CD4-positive, alpha-beta T cell (primary cell): ENCODE results near the gene TMEM187. TPM values are rescaled to one million over a fixed set of nuclear protein-coding genes. Genes with fewer than 3 reads are reported as not detected.

Experiments used
- ATAC-seq: fragments of 200-7000 bp; cut with Tn5 transposase; one replicate; pipeline ENCODE4 v1.10.0; 2022; ENCODE audit warnings: mild to moderate bottlenecking; ENCODE audit not compliant: poor library complexity
- CTCF ChIA-PET: fragments of 350-600 bp; sonication (Branson Sonifier 250); formaldehyde crosslinking; loops from one replicate; lab custom pipeline; 2021; ENCODE audit warnings: antibody characterized with exemption, inconsistent platforms; lab: Charles Lee
- POLR2A ChIA-PET: fragments of 350-600 bp; sonication (Branson Sonifier 250); formaldehyde crosslinking; loops from one replicate; lab custom pipeline; 2021; ENCODE audit warnings: antibody characterized with exemption, inconsistent platforms; lab: Charles Lee
- DNase-seq, 14 experiments: peaks; one replicate each; pipeline ENCODE4 v3.0.0-alpha.2; 2013 to 2020; ENCODE audit warnings: mixed read lengths in 2 of 14
- H3K27ac ChIP-seq, 2 donors: one replicate each; pipeline versions ENCODE4 v1.5.1 to v1.7.0; 2013; ENCODE audit warnings: low read length in 2 of 2, low read depth in 1 of 2, mild to moderate bottlenecking in 1 of 2
- H3K27me3 ChIP-seq, 2 experiments: 1 replicate in 1 of 2; 2 replicates in 1 of 2; pipeline versions ENCODE4 v1.6.1 to v1.7.0; 2013; ENCODE audit warnings: low read length in 2 of 2, control low read depth in 1 of 2, mild to moderate bottlenecking in 1 of 2, moderate library complexity in 1 of 2; ENCODE audit not compliant: insufficient read depth in 2 of 2, control insufficient read depth in 1 of 2
- H3K36me3 ChIP-seq: one replicate; pipeline ENCODE4 v1.6.1; 2013; ENCODE audit warnings: low read length, control low read depth; ENCODE audit not compliant: insufficient read depth
- H3K4me1 ChIP-seq: one replicate; pipeline ENCODE4 v1.6.1; 2013; ENCODE audit warnings: low read length, control low read depth; ENCODE audit not compliant: insufficient read depth
- H3K4me3 ChIP-seq: one replicate; pipeline ENCODE4 v1.5.1; 2013; ENCODE audit warnings: mild to moderate bottlenecking, low read length, moderate library complexity
- H3K9me3 ChIP-seq, 2 experiments: 1 replicate in 1 of 2; 2 replicates in 1 of 2; pipeline versions ENCODE4 v1.6.1 to v1.7.0; 2013; ENCODE audit warnings: low read length in 2 of 2, mild to moderate bottlenecking in 2 of 2, control low read depth in 1 of 2, moderate library complexity in 1 of 2; ENCODE audit not compliant: control insufficient read depth in 1 of 2, insufficient read depth in 1 of 2
- H3K27ac Mint-ChIP-seq: one replicate; pipeline ENCODE4 v1.8.0; 2020; ENCODE audit warnings: mixed read lengths
- H3K27me3 Mint-ChIP-seq: one replicate; pipeline ENCODE4 v1.8.0; 2021; ENCODE audit warnings: mixed read lengths
- H3K36me3 Mint-ChIP-seq: one replicate; pipeline ENCODE4 v1.8.0; 2021; ENCODE audit warnings: low read depth, mixed read lengths
- H3K4me1 Mint-ChIP-seq: one replicate; pipeline ENCODE4 v1.8.0; 2021; ENCODE audit warnings: low read depth, mixed read lengths
- H3K4me3 Mint-ChIP-seq: one replicate; pipeline ENCODE4 v1.8.0; 2020; ENCODE audit warnings: mild to moderate bottlenecking, mixed read lengths
- H3K9me3 Mint-ChIP-seq: one replicate; pipeline ENCODE4 v1.8.0; 2020; ENCODE audit warnings: mixed read lengths
- intact Hi-C, 2 experiments: fragments of 100-400 bp; cut with DNase I in 1 of 2; cut with micrococcal nuclease in 1 of 2; formaldehyde crosslinking; loops; one replicate each; pipeline versions ENCODE4 v1.15.1 to v1.9.0; 2023 to 2025; cut with DNase I, micrococcal nuclease
- total RNA-seq, 174 experiments: library from RNA in 2 of 174; stranded (reverse) in 2 of 174; gene quantifications; one replicate each; pipeline ENCODE4 v1.2.3 and lab custom pipeline; 2021 to 2026
- TF ChIP-seq, protein P1 (sequence below): fragments of 200-600 bp; IDR thresholded peaks from one replicate; pipeline ENCODE4 v1.8.0; 2022; ENCODE audit warnings: antibody characterized with exemption, mild to moderate bottlenecking

Gene TMEM187
- total RNA-seq, 2 experiments from 2014 or later = 1.4 to 2.0 TPM

DNA sequence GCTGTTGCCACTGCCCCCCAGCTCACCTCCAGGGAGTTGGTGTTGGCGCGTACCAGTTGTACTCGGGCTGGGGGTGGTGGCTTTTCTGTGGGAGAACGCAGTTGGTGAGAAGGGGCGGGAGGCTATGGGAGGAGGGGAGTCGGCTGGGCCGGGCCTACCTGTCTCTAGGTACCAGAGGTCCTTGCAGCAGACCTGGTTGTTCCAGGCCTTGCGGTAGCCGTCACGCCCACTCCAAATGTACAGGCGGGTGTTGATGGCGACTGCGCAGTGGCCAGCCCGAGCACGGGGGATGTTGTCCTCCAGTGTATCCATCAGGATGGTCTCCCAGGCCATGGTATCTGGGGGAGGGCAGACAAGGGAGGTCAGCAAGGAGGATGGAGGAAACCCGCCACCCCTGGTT, 12.5 kb upstream of the TMEM187 start:
- peaks cover 10% of the 10 kb centered on the region for H3K4me1 ChIP-seq
- H3K27me3 ChIP-seq = no peaks in the 10 kb centered on the region
- H3K27ac ChIP-seq = no peak overlapping the region
- Mint-ChIP-seq H3K36me3 (peaks cover 49% of the 10 kb centered on the region), H3K4me3 (no peak overlapping the region), H3K9me3 (no peaks in the 10 kb centered on the region), H3K27ac (no peak overlapping the region), H3K4me1 (no peaks in the 10 kb centered on the region), H3K27me3 (no peaks in the 10 kb centered on the region)
- peaks cover 91% of the 10 kb centered on the region for H3K36me3 ChIP-seq
- no peak overlapping the region for H3K4me3 ChIP-seq
- ChIA-PET POLR2A (no interaction called here), CTCF (no interaction called here)
- no peaks in the 10 kb centered on the region for H3K9me3 ChIP-seq
- no peak for DNase-seq
- intact Hi-C loops = no loop called here
- ATAC-seq = no peak
- TF ChIP-seq, protein P1, sequence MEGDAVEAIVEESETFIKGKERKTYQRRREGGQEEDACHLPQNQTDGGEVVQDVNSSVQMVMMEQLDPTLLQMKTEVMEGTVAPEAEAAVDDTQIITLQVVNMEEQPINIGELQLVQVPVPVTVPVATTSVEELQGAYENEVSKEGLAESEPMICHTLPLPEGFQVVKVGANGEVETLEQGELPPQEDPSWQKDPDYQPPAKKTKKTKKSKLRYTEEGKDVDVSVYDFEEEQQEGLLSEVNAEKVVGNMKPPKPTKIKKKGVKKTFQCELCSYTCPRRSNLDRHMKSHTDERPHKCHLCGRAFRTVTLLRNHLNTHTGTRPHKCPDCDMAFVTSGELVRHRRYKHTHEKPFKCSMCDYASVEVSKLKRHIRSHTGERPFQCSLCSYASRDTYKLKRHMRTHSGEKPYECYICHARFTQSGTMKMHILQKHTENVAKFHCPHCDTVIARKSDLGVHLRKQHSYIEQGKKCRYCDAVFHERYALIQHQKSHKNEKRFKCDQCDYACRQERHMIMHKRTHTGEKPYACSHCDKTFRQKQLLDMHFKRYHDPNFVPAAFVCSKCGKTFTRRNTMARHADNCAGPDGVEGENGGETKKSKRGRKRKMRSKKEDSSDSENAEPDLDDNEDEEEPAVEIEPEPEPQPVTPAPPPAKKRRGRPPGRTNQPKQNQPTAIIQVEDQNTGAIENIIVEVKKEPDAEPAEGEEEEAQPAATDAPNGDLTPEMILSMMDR = no peak

DNA sequence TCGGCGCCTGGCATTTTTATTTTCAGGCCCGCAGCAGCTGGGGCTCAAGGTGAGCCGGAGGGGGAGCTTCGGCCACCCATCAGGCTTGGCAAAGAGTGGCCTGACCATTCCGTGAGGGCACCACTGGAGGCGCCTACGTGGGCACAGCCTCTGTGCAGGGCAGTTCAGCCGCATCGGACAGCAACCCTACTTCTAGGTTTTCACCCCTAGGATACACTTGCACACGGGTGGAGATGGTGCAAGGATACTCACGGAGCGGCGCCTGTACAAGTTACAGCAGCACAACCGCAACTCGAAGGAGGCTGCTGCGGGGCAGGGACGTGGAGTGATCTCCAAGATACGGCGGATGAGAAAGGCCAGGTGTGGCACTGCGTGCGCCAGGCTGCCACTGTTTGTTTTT, 11.8 kb upstream of the TMEM187 start:
- H3K4me1 Mint-ChIP-seq = no peaks in the 10 kb centered on the region
- no peak overlapping the region for H3K27ac Mint-ChIP-seq
- no peaks in the 10 kb centered on the region for H3K9me3 Mint-ChIP-seq
- H3K4me1 ChIP-seq = peaks cover 17% of the 10 kb centered on the region
- no peaks in the 10 kb centered on the region for H3K27me3 Mint-ChIP-seq
- no peak overlapping the region for H3K4me3 ChIP-seq
- H3K27ac ChIP-seq = no peak overlapping the region
- no peak overlapping the region for H3K4me3 Mint-ChIP-seq
- intact Hi-C loops = no loop called here
- ATAC-seq (no peak), DNase-seq (no peak)
- H3K36me3 Mint-ChIP-seq = peaks cover 46% of the 10 kb centered on the region
- CTCF ChIA-PET = no interaction called here
- no peaks in the 10 kb centered on the region for H3K27me3 ChIP-seq
- H3K9me3 ChIP-seq = no peaks in the 10 kb centered on the region
- peaks cover 83% of the 10 kb centered on the region for H3K36me3 ChIP-seq
- TF ChIP-seq, protein P1 = no peak
- POLR2A ChIA-PET = no interaction called here

DNA sequence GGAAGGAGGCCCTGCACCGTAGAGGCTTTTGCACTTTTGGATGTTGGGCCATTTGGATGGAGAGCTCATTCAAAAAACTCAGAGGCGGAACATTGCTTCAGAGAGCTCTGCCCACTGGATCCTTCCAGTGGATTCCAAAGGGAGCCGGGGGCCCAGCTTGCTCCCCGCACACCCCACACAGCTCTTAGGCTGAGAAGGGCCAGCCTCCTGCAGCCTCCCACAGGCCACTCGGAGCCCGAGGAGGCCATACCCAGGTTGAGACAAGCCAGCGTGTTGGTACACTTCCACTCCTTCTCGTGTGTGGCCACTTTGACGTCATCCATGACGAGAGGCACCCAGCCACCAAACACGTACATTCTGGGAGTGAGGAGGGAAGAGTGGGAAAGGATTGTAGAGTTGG, 11.3 kb upstream of the TMEM187 start:
- H3K36me3 Mint-ChIP-seq = peaks cover 42% of the 10 kb centered on the region
- Histone ChIP-seq H3K4me3 (no peak overlapping the region), H3K4me1 (peaks cover 22% of the 10 kb centered on the region), H3K9me3 (no peaks in the 10 kb centered on the region), H3K27me3 (no peaks in the 10 kb centered on the region), H3K27ac (no peak overlapping the region), H3K36me3 (peaks cover 78% of the 10 kb centered on the region)
- TF ChIP-seq, protein P1 = no peak
- H3K27ac Mint-ChIP-seq = no peak overlapping the region
- intact Hi-C loops = no loop called here
- DNase-seq (no peak), ATAC-seq (no peak)
- H3K4me1 Mint-ChIP-seq = peaks cover under 1% of the 10 kb centered on the region
- ChIA-PET POLR2A (no interaction called here), CTCF (interaction anchor here (1.8 kb wide), 1 partner anchor 14 kb away, joined by 5 read pairs; no protein-coding TSS in a partner anchor)
- H3K4me3 Mint-ChIP-seq = no peak overlapping the region
- H3K27me3 Mint-ChIP-seq = no peaks in the 10 kb centered on the region
- no peaks in the 10 kb centered on the region for H3K9me3 Mint-ChIP-seq
